Measurements from ENCODE around the gene MOB1A.

DNA sequence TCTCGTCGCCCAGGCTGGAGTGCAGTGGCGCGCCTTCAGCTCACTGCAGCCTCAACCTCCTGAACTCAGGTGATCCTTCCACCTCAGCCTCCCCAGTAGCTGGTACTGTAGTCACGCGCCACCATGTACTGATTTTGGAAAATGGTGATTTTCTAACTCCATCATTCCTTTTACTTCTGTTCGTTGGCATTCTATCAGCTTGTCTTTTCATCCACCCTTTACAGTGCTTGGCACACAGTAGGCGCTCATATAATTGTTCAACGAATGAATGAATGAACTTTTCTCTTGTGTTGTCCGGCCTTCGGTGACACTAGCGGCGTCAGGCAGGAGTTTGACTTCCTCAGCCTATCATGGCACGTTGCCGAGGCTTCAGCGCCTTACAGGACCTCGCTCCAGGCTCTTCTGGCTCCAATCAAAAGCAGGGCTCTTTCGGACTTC is 19.4 kb upstream of the MOB1A start:
- no peak for TF ChIP-seq POLR2A (IDR thresholded peaks at IDR 0.05)
- TF ChIP-seq, protein P1, sequence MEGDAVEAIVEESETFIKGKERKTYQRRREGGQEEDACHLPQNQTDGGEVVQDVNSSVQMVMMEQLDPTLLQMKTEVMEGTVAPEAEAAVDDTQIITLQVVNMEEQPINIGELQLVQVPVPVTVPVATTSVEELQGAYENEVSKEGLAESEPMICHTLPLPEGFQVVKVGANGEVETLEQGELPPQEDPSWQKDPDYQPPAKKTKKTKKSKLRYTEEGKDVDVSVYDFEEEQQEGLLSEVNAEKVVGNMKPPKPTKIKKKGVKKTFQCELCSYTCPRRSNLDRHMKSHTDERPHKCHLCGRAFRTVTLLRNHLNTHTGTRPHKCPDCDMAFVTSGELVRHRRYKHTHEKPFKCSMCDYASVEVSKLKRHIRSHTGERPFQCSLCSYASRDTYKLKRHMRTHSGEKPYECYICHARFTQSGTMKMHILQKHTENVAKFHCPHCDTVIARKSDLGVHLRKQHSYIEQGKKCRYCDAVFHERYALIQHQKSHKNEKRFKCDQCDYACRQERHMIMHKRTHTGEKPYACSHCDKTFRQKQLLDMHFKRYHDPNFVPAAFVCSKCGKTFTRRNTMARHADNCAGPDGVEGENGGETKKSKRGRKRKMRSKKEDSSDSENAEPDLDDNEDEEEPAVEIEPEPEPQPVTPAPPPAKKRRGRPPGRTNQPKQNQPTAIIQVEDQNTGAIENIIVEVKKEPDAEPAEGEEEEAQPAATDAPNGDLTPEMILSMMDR (IDR thresholded peaks at IDR 0.05): no peak

Measured in Peyer's patch (tissue), 4 donors.